Measurements from ENCODE around the gene GATA6. TPM values are rescaled to one million over a fixed set of nuclear protein-coding genes. Genes with fewer than 3 reads are reported as not detected.

The GATA6 gene
- total and polyA plus RNA-seq, 2 of the 13 experiments (the other 11 are each of a cell fraction or from before 2014, with no cell fraction given) = 0.84 to 3.2 TPM

DNA sequence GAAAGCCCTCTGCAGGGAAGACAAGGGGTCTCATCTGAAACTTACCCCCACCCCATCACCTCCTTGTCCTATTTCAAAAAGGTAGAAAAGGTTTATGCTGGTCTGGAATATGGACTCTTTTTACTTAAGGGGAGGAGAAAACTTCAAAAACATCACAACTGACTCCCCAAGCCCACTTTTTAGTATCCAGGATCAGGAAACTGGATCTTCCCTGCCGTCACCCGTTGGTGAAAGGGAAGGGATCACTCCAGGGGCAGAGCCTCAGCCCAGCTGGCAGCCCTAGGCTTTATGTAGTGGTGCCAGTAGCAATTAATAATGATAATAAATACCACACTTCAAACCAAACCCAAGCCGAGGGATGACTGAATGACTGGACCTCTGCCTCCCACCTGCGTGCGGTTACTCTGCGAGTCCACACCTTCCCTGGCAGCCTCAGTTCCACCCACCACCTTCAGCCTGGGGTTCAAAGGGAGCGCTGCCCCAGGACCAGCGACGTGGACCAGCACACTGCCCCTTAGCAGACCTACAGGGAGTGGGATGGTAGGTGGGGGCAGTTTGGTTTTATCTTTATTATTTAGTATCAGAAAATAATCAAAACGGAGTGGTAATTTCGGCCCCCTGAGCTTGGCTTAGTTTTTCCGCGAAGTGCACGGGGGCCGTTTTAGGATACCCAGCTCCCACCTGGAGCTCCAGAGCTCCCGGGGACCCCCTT, 4.9 kb upstream of the GATA6 start:
- POLR2A ChIA-PET = no interaction called here
- in situ Hi-C loops (cut with HindIII; ENCODE audit: extremely low pct_ligation_motif_present, low pct_unique_long_range_greater_than_20kb) = loop anchor here (10.0 kb wide), 1 partner anchor 180 kb away; no protein-coding TSS in a partner anchor

More for the DNA sequence above, 4.9 kb upstream of the GATA6 start:
- peaks cover 20% of the 10 kb centered on the region for H3K4me1 ChIP-seq (ENCODE audit: insufficient read depth, low read length)
- ATAC-seq (no peak), FAIRE-seq (no peak), DNase-seq (ENCODE audit: low spot score) (no peak)
- H3K36me3 ChIP-seq (replicated peaks in 1 of 2; ENCODE audit: control insufficient read depth in 1 of 2, insufficient read depth in 2 of 2, low read length in 2 of 2) = no peaks in the 10 kb centered on the region
- no peak overlapping the region for H2AFZ ChIP-seq (ENCODE audit: low read length)
- peaks cover 0 to 54% of the 10 kb centered on the region in 2 experiments; a peak in 3 of 5 replicates for H3K27me3 ChIP-seq (ENCODE audit: control insufficient read depth in 1 of 2, insufficient read depth in 2 of 2, low read length in 2 of 2)
- no TSS peak for BruUV-seq (replicated peaks)
- H3K27ac ChIP-seq (ENCODE audit: extremely low read length, insufficient read depth, low read length) = no peak overlapping the region
- no peaks in the 10 kb centered on the region for H3K79me2 ChIP-seq (ENCODE audit: insufficient read depth, low read length)
- CTCF ChIA-PET (ENCODE audit: low intra/inter-chr PET ratio, low total read pairs) = no interaction called here
- H4K20me1 ChIP-seq (ENCODE audit: insufficient read depth, low read length) = no peaks in the 10 kb centered on the region
- 82% methylated on average over 12 of the region's 16 CpGs for WGBS (ENCODE audit: low lambda C conversion rate)
- H3K4me2 ChIP-seq (ENCODE audit: low read depth, low read length) = no peak overlapping the region
- intact Hi-C loops (cut with micrococcal nuclease; ENCODE audit: unreplicated experiment) = loop anchor here (10.0 kb wide), 1 partner anchor 50 kb away; no protein-coding TSS in a partner anchor
- H3K9me3 ChIP-seq (ENCODE audit: low read length) = no peaks in the 10 kb centered on the region
- TF ChIP-seq ZSCAN12 (CRISPR knock-in tag; IDR thresholded peaks at IDR 0.05) (no peak), JUND (CRISPR knock-in tag; IDR thresholded peaks at IDR 0.05) (no peak), ZNF343 (CRISPR knock-in tag; IDR thresholded peaks at IDR 0.05) (no peak), SOX5 (CRISPR knock-in tag; IDR thresholded peaks at IDR 0.05; ENCODE audit: borderline replicate concordance) (no peak), ARNT2 (CRISPR knock-in tag; IDR thresholded peaks at IDR 0.05; ENCODE audit: low read depth) (no peak), KAT7 (CRISPR knock-in tag; IDR thresholded peaks at IDR 0.05; ENCODE audit: borderline replicate concordance) (no peak), ZMYM2 (CRISPR knock-in tag; IDR thresholded peaks at IDR 0.05) (no peak), TARDBP (CRISPR knock-in tag; IDR thresholded peaks at IDR 0.05) (no peak), CCDC6 (CRISPR knock-in tag; IDR thresholded peaks at IDR 0.05) (no peak), NFYC (CRISPR knock-in tag; IDR thresholded peaks at IDR 0.05) (no peak), POLR2A (IDR thresholded peaks at IDR 0.05; ENCODE audit: insufficient read depth in 1 of 2, low read depth in 2 of 2, low read length in 2 of 2) (no peak), MAFG (CRISPR knock-in tag; IDR thresholded peaks at IDR 0.05) (no peak)
- TF ChIP-seq, protein P1, sequence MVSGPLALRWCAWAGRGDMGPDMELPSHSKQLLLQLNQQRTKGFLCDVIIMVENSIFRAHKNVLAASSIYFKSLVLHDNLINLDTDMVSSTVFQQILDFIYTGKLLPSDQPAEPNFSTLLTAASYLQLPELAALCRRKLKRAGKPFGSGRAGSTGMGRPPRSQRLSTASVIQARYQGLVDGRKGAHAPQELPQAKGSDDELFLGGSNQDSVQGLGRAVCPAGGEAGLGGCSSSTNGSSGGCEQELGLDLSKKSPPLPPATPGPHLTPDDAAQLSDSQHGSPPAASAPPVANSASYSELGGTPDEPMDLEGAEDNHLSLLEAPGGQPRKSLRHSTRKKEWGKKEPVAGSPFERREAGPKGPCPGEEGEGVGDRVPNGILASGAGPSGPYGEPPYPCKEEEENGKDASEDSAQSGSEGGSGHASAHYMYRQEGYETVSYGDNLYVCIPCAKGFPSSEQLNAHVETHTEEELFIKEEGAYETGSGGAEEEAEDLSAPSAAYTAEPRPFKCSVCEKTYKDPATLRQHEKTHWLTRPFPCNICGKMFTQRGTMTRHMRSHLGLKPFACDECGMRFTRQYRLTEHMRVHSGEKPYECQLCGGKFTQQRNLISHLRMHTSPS (CRISPR knock-in tag; IDR thresholded peaks at IDR 0.05; ENCODE audit: low read depth) = no peak
- TF ChIP-seq, protein P2, sequence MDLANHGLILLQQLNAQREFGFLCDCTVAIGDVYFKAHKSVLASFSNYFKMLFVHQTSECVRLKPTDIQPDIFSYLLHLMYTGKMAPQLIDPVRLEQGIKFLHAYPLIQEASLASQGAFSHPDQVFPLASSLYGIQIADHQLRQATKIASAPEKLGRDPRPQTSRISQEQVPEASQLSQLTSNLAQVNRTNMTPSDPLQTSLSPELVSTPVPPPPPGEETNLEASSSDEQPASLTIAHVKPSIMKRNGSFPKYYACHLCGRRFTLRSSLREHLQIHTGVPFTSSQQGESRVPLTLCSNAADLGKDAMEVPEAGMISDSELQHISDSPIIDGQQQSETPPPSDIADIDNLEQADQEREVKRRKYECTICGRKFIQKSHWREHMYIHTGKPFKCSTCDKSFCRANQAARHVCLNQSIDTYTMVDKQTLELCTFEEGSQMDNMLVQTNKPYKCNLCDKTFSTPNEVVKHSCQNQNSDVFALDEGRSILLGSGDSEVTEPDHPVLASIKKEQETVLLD (CRISPR knock-in tag; IDR thresholded peaks at IDR 0.05; ENCODE audit: low read depth) = no peak
- TF ChIP-seq, protein P3, sequence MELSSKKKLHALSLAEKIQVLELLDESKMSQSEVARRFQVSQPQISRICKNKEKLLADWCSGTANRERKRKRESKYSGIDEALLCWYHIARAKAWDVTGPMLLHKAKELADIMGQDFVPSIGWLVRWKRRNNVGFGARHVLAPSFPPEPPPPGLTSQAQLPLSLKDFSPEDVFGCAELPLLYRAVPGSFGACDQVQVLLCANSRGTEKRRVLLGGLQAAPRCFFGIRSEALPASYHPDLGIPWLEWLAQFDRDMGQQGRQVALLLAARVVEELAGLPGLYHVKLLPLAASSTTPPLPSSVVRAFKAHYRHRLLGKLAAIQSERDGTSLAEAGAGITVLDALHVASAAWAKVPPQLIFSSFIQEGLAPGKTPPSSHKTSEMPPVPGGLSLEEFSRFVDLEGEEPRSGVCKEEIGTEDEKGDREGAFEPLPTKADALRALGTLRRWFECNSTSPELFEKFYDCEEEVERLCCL (CRISPR knock-in tag; IDR thresholded peaks at IDR 0.05; ENCODE audit: borderline replicate concordance) = no peak
- TF ChIP-seq, protein P4, sequence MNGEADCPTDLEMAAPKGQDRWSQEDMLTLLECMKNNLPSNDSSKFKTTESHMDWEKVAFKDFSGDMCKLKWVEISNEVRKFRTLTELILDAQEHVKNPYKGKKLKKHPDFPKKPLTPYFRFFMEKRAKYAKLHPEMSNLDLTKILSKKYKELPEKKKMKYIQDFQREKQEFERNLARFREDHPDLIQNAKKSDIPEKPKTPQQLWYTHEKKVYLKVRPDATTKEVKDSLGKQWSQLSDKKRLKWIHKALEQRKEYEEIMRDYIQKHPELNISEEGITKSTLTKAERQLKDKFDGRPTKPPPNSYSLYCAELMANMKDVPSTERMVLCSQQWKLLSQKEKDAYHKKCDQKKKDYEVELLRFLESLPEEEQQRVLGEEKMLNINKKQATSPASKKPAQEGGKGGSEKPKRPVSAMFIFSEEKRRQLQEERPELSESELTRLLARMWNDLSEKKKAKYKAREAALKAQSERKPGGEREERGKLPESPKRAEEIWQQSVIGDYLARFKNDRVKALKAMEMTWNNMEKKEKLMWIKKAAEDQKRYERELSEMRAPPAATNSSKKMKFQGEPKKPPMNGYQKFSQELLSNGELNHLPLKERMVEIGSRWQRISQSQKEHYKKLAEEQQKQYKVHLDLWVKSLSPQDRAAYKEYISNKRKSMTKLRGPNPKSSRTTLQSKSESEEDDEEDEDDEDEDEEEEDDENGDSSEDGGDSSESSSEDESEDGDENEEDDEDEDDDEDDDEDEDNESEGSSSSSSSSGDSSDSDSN (CRISPR knock-in tag; IDR thresholded peaks at IDR 0.05) = no peak
- H3K9ac ChIP-seq (ENCODE audit: insufficient read depth, low read depth, low read length) = no peak overlapping the region
- no peak overlapping the region for H3K4me3 ChIP-seq (replicated peaks in 1 of 3; ENCODE audit: insufficient read depth in 1 of 3, low read depth in 2 of 3, low read length in 3 of 3)
